ENCODE results near the gene RPL36A. TPM values are rescaled to one million over a fixed set of nuclear protein-coding genes. Genes with fewer than 3 reads are reported as not detected.

RPL36A gene
- total and polyA plus RNA-seq, 2 donors: 2,714 to 3,361 TPM

- no peak for DNase-seq (ENCODE audit: low read depth in 6 of 9, low spot score in 9 of 9)
- Histone ChIP-seq H3K27me3 (ENCODE audit: control insufficient read depth in 2 of 2, insufficient read depth in 1 of 2, low read length in 1 of 2) (no peaks in the 10 kb centered on the region), H3K4me1 (ENCODE audit: control insufficient read depth in 2 of 2, insufficient read depth in 2 of 2, low read length in 2 of 2) (no peaks in the 10 kb centered on the region), H3K27ac (ENCODE audit: low read depth in 1 of 2, low read length in 1 of 2) (no peak overlapping the region), H3K36me3 (ENCODE audit: control insufficient read depth in 2 of 2, insufficient read depth in 2 of 2, low read length in 1 of 2) (peaks cover 0 to 5% of the 10 kb centered on the region in 2 donors), H3K4me3 (ENCODE audit: low read length in 2 of 2) (no peak overlapping the region), H3K9me3 (ENCODE audit: control insufficient read depth in 2 of 2, insufficient read depth in 1 of 2, low read length in 1 of 2) (no peaks in the 10 kb centered on the region)
- WGBS: 95% methylated on average over 2 of the region's 2 CpGs
Measured at GRCh38 chrX:101442085-101442484, 51.3 kb downstream of the RPL36A start.

Other genes starting within 250 kb of the RPL36A start
- 4.7 TPM for gene DRP2, start 171.2 kb upstream of the RPL36A start, total RNA-seq
- gene DRP2, start 171.2 kb upstream of the RPL36A start, polyA plus RNA-seq: 0.64 TPM
- gene TAF7L, start 99.7 kb upstream of the RPL36A start, total RNA-seq: 0.19 TPM
- 0.59 TPM for gene TAF7L, start 99.7 kb upstream of the RPL36A start, polyA plus RNA-seq
- 4.4 TPM for gene TIMM8A, start 42.3 kb upstream of the RPL36A start, total RNA-seq
- gene TIMM8A, start 42.3 kb upstream of the RPL36A start, polyA plus RNA-seq: 10.5 TPM
- 6.5 TPM for gene BTK, start 4.8 kb upstream of the RPL36A start, total RNA-seq
- gene BTK, start 4.8 kb upstream of the RPL36A start, polyA plus RNA-seq: 14.6 TPM
- 29.5 TPM for gene GLA, start 16.9 kb downstream of the RPL36A start, total RNA-seq
- 43.4 TPM for gene GLA, start 16.9 kb downstream of the RPL36A start, polyA plus RNA-seq
- gene HNRNPH2, start 17.2 kb downstream of the RPL36A start, total RNA-seq: 75.1 TPM
- 74.8 TPM for gene HNRNPH2, start 17.2 kb downstream of the RPL36A start, polyA plus RNA-seq
- gene ARMCX4, start 94.4 kb downstream of the RPL36A start, total RNA-seq: 1.8 TPM
- gene ARMCX4, start 94.4 kb downstream of the RPL36A start, polyA plus RNA-seq: 6.4 TPM
- 11.0 TPM for gene ARMCX1, start 159.5 kb downstream of the RPL36A start, total RNA-seq
- gene ARMCX1, start 159.5 kb downstream of the RPL36A start, polyA plus RNA-seq: 11.7 TPM
- 42.0 TPM for gene ARMCX6, start 227.0 kb downstream of the RPL36A start, total RNA-seq
- gene ARMCX6, start 227.0 kb downstream of the RPL36A start, polyA plus RNA-seq: 36.4 TPM
- gene ARMCX3, start 232.1 kb downstream of the RPL36A start, total RNA-seq: 24.9 TPM
- 35.0 TPM for gene ARMCX3, start 232.1 kb downstream of the RPL36A start, polyA plus RNA-seq